Activated T-cell treated with anti-CD3 and anti-CD28 coated beads, Interleukin-2, amount 50 U/mL, for 4 hours (primary cell): Measurements from ENCODE around the gene ZDHHC18. TPM values are rescaled to one million over a fixed set of nuclear protein-coding genes. Genes with fewer than 3 reads are reported as not detected.
A peak's percentile ranks its signal among the peaks of the same experiment; 100 is the strongest.

Experiments
- ATAC-seq, 2 donors: fragments of 200-7000 bp; cut with Tn5 transposase; one replicate each; pipeline ENCODE4 v1.10.0; 2021
- DNase-seq: peaks from one replicate; pipeline ENCODE4 v3.0.0-alpha.2; 2020
- H3K27me3 Mint-ChIP-seq: one replicate; pipeline ENCODE4 v1.8.0; 2021; ENCODE audit warnings: low read depth, mixed read lengths
- H3K36me3 Mint-ChIP-seq: one replicate; pipeline ENCODE4 v1.8.0; 2022; ENCODE audit warnings: mixed read lengths; ENCODE audit not compliant: insufficient read depth
- H3K4me1 Mint-ChIP-seq: one replicate; pipeline ENCODE4 v1.8.0; 2021; ENCODE audit warnings: low read depth, mixed read lengths
- H3K4me3 Mint-ChIP-seq: one replicate; pipeline ENCODE4 v1.8.0; 2021; ENCODE audit warnings: mild to moderate bottlenecking, moderate library complexity, mixed read lengths
- H3K9me3 Mint-ChIP-seq: one replicate; pipeline ENCODE4 v1.8.0; 2021; ENCODE audit warnings: mixed read lengths
- total RNA-seq, 3 donors: library from RNA; stranded (reverse); gene quantifications; one replicate each; pipeline ENCODE4 v1.2.1, GENCODE V29; 2021

ZDHHC18 gene
- total RNA-seq, 3 donors from 2014 or later = 66.1 to 76.8 (median 71.8) TPM

- peaks cover 14% of the 10 kb centered on the region for H3K4me1 Mint-ChIP-seq
- ATAC-seq = no peak
- no peak overlapping the region for H3K4me3 Mint-ChIP-seq
- no peaks in the 10 kb centered on the region for H3K36me3 Mint-ChIP-seq
- DNase-seq = no peak
- H3K9me3 Mint-ChIP-seq = no peaks in the 10 kb centered on the region
- H3K27me3 Mint-ChIP-seq = no peaks in the 10 kb centered on the region
These were observed 14.8 kb upstream of the ZDHHC18 start for GRCh38 chr1:26811708-26812107.

GRCh38 chr1:26814377-26814776 lies 12.1 kb upstream of the ZDHHC18 start:
- H3K4me3 Mint-ChIP-seq = no peak overlapping the region
- H3K36me3 Mint-ChIP-seq = no peaks in the 10 kb centered on the region
- H3K9me3 Mint-ChIP-seq = no peaks in the 10 kb centered on the region
- no peak for DNase-seq
- no peaks in the 10 kb centered on the region for H3K27me3 Mint-ChIP-seq
- ATAC-seq = no peak
- peaks cover 14% of the 10 kb centered on the region for H3K4me1 Mint-ChIP-seq

DNA sequence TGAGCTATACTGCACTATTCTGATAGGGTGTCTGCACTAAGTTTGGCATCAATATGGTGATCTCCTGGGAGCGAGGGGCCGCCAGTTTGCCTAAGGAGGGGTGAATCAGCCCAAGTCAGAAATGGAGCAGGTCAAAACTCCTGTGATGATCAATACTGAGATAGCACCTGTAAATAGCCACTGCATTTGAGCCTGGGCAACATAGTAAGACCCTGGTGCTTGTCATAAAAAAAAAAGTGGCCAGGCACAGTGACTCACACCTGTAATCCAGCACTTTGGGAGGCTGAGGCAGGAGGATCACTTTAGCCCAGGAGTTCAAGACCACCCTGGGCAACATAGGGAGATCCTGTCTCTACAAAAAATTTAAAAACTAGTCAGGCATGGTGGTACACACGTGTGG lies 11.6 kb upstream of the ZDHHC18 start:
- Mint-ChIP-seq H3K9me3 (no peaks in the 10 kb centered on the region), H3K4me3 (no peak overlapping the region), H3K4me1 (peaks cover 14% of the 10 kb centered on the region), H3K36me3 (no peaks in the 10 kb centered on the region), H3K27me3 (no peaks in the 10 kb centered on the region)
- no peak for ATAC-seq
- DNase-seq = no peak

DNA sequence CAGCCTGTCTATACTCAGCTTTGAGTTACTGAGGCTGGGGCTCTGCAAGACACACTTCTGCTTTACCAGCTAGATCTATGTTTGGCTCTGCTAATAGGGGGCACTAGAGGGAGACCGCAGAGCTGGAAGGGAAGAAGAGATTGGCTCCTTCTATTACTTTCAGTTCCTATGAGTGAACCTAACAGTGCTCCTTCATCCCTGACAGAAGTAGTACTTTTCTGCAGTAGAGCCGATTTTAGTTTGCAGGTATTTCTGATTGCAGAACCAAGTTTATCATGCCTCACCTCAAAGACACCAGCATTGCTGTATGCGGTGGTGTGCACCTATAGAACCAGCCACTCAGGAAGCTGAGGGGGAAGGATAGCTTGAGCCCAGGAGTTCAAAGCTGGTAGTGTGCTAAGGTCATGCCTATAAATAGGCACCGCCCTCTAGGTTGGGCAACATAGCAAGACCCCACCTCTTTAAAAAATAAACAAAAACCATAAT lies 5.7 kb upstream of the ZDHHC18 start:
- DNase-seq (no peak), ATAC-seq (peak; percentile 92 to 95)
- Mint-ChIP-seq H3K36me3 (no peaks in the 10 kb centered on the region), H3K9me3 (no peaks in the 10 kb centered on the region), H3K27me3 (no peaks in the 10 kb centered on the region), H3K4me3 (peak overlapping the region; percentile 43), H3K4me1 (peaks cover 25% of the 10 kb centered on the region)

GRCh38 chr1:26822737-26823395 lies 3.6 kb upstream of the ZDHHC18 start:
- H3K9me3 Mint-ChIP-seq = no peaks in the 10 kb centered on the region
- no peak overlapping the region for H3K4me3 Mint-ChIP-seq
- peaks cover 37% of the 10 kb centered on the region for H3K4me1 Mint-ChIP-seq
- H3K36me3 Mint-ChIP-seq = no peaks in the 10 kb centered on the region
- no peak for DNase-seq
- H3K27me3 Mint-ChIP-seq = no peaks in the 10 kb centered on the region
- ATAC-seq = no peak

DNA sequence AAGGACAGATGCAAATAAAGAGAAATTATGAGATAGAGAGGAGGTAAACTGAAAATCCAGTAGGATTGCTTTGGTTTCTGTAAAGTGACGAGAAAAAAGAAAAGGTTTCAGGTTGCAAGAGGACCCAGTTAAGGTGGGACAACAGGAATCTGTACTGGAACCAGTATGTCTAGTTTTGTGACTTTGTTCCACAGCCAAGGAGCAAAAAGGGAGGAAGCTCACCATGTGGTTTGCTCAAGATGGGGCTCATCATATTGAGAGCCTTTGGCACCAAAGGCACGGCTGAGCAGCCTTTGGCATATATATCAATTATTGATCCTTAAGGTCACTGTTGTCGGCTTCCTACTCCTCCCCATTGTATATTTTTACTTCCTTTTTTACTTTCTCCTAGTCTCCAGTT lies 1.8 kb upstream of the ZDHHC18 start:
- Mint-ChIP-seq H3K9me3 (no peaks in the 10 kb centered on the region), H3K27me3 (no peaks in the 10 kb centered on the region), H3K36me3 (peaks cover 7% of the 10 kb centered on the region), H3K4me3 (no peak overlapping the region), H3K4me1 (peaks cover 54% of the 10 kb centered on the region)
- ATAC-seq (no peak), DNase-seq (no peak)

DNA sequence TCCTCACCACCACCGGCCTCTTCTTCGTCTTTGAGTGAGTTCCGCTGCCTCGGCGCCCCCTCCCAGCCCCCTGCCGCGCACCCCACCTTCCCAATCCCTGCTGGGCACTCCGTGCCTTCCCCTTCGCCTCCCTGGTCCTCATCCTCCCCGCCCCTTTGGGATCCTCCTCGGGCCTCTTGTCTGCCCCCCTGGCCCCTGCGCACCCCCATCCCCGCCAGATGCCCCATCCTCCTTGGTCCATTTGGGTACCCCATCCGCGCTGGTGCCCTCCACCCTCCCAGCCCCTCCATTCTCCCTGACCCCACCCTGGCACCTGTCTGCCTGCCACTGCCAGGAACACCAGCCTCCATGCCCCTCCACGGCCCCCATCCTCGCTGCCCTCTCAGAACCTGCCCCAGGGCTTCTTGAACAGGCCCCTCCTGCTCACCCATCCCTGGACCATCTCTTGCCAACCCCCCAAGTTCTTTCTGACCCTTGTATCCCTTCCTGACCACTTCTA lies 667 bp downstream of the ZDHHC18 start:
- ATAC-seq = no peak
- Mint-ChIP-seq H3K4me1 (peaks cover 66% of the 10 kb centered on the region), H3K9me3 (no peaks in the 10 kb centered on the region)

GRCh38 chr1:26827663-26828062 lies 1.2 kb downstream of the ZDHHC18 start:
- peaks cover 21% of the 10 kb centered on the region for H3K36me3 Mint-ChIP-seq
- H3K9me3 Mint-ChIP-seq = no peaks in the 10 kb centered on the region
- DNase-seq (no peak), ATAC-seq (no peak)
- H3K4me1 Mint-ChIP-seq = peaks cover 71% of the 10 kb centered on the region
- H3K4me3 Mint-ChIP-seq = peak overlapping the region; percentile 90
- H3K27me3 Mint-ChIP-seq = no peaks in the 10 kb centered on the region

More for the DNA sequence above, 667 bp downstream of the ZDHHC18 start:
- Mint-ChIP-seq H3K36me3 (peaks cover 16% of the 10 kb centered on the region), H3K4me3 (peak overlapping the region; percentile 90), H3K27me3 (no peaks in the 10 kb centered on the region)
- DNase-seq = no peak

DNA sequence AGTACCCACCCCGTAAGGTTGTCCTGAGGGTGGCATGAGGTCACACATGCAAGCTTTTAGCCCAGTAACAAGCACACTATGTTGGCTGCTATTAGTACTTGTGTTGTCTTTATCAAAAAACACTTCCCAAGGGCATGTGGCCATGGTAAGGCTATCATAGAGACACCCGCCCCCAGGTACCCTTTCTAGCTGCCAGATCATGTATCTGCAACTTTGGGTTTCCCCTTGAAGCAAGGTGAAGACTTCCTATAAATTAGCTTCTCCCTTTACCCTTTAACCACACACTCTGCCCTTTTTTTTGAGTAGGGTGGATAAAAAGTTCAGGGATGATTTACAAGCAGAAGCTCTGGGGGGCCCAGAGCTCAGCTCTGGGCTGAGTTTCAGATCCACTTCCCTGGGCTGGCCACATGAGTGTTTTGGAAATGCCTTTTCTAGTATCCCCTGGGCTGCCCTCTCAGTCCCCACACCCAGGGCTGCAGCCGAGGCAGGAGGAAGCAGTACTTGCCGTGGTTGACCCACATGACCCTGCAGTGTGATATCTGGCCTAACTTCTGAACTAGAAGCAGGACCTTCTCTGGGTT lies 2.0 kb downstream of the ZDHHC18 start:
- DNase-seq (peak; percentile 30), ATAC-seq (peak in 1 of 2 donors; percentile 19)
- Mint-ChIP-seq H3K27me3 (no peaks in the 10 kb centered on the region), H3K9me3 (no peaks in the 10 kb centered on the region), H3K4me1 (peaks cover 73% of the 10 kb centered on the region), H3K4me3 (peak overlapping the region; percentile 90), H3K36me3 (peaks cover 26% of the 10 kb centered on the region)

DNA sequence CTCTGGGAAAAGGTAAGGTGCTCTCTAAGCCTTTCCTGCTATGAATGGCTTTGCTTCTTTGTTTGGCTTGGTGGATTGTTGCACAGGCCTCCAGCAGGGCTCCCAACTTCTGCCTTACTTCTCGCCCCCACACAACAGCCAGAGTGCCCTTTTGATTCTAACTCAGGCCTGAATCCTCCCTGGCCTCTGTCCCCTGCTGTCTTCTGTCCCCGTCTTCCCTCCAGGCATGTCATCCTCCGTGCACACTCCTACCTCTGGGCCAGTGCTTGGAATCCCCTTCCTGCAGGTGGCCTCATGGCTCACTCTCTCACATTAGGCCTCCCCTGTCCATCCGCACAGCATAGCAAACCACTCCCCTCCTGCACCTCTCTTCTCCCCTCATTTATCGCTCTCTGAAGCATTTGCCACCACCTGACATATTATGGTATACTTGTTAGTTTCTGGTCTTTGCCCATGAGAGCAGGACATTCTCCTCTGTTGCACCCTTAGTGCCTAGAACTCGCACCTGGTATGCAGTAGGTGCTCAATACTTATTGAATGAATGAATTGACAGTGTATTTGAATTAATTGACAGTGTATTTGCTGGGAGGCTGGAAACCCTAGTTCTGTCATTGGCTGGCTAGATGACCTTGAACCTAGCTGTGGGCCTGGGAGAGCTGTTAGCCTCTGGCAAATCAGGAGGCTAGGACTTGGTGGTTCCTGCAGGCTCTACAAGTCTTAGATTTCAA lies 2.9 kb downstream of the ZDHHC18 start:
- Mint-ChIP-seq H3K27me3 (no peaks in the 10 kb centered on the region), H3K4me1 (peaks cover 81% of the 10 kb centered on the region), H3K4me3 (peak overlapping the region; percentile 90), H3K9me3 (no peaks in the 10 kb centered on the region), H3K36me3 (peaks cover 32% of the 10 kb centered on the region)
- DNase-seq = no peak
- ATAC-seq = no peak

GRCh38 chr1:26831059-26831458 lies 4.6 kb downstream of the ZDHHC18 start:
- no peak for ATAC-seq
- Mint-ChIP-seq H3K9me3 (no peaks in the 10 kb centered on the region), H3K4me1 (peaks cover 76% of the 10 kb centered on the region), H3K27me3 (no peaks in the 10 kb centered on the region), H3K36me3 (peaks cover 41% of the 10 kb centered on the region), H3K4me3 (peak overlapping the region; percentile 6)
- DNase-seq = no peak

DNA sequence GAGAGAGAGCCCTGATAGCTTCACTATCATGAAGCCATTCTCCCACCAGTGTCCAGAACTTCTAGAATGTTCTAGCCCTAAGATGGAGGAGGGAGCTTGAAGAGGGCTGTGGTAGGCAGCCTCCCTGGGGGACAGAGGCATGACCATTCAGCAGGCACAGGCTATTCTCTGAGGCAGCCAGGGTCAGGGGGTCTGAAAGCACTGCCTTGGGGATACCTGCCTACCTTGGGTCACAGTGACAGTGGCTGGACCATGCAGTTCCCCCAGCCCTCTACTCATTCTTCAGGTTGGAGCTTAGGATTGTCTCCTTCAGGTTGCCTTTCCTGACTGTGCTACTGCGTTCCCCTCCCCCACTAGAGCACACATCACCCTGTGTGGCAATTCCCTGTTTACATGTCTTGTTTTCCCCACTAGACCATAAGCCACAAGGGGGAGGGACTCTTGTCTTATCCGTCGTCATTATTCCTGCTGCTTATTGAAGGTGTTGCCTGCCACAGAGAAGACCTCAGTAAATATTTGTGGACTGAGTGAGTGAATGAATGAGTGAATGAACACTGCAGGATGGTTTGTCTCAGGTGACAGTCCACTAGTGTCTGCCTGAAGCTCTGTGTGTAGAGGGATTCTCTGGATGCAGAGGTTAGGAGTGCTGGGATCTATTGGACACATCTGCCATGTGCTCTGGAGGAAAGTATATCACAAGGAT lies 5.2 kb downstream of the ZDHHC18 start:
- peaks cover 73% of the 10 kb centered on the region for H3K4me1 Mint-ChIP-seq
- H3K9me3 Mint-ChIP-seq = no peaks in the 10 kb centered on the region
- peaks cover 43% of the 10 kb centered on the region for H3K36me3 Mint-ChIP-seq
- peak overlapping the region; percentile 37 for H3K4me3 Mint-ChIP-seq
- H3K27me3 Mint-ChIP-seq = no peaks in the 10 kb centered on the region
- DNase-seq = no peak
- ATAC-seq = no peak

DNA sequence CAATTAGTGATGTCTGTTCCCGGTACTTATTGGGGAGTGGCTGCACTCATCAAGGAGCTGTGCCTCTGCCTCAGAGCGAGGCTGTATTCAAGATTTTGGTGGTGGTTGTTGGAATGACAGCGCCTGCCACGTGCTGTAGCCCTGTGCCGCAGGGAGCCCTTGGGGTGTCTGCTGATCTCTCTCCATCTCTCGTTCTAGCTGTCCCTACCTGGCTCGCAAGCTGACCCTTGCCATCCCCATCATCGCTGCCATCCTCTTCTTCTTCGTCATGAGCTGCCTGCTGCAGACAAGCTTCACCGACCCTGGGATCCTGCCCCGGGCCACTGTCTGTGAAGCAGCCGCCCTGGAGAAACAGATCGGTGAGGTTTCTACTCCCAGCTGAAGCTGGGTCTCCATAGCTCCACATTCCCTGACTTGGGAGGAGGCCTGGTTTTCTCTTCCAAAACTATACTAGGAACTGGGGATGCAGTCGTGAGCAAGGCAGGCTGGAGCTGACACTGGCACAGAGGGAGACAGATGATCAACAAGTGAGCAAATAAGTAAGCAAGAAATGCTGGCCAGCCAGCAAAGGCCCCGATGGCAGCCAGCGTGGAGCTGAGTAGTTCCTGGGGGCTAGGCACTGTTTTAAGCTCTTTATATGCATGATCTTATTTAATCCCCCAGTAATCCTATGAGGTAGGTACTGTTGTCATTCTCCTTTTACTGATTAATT lies 5.9 kb downstream of the ZDHHC18 start:
- DNase-seq (no peak), ATAC-seq (no peak)
- peaks cover 71% of the 10 kb centered on the region for H3K4me1 Mint-ChIP-seq
- H3K9me3 Mint-ChIP-seq = no peaks in the 10 kb centered on the region
- peaks cover 43% of the 10 kb centered on the region for H3K36me3 Mint-ChIP-seq
- peak overlapping the region; percentile 52 for H3K4me3 Mint-ChIP-seq
- H3K27me3 Mint-ChIP-seq = no peaks in the 10 kb centered on the region
